Measurements from ENCODE around the gene RPS19BP1.

RPS19BP1 gene

GRCh38 chr22:39569066-39569465 is 36.5 kb upstream of the RPS19BP1 start:
- Histone ChIP-seq H3K9ac (ENCODE audit: low read depth, low read length) (no peak overlapping the region), H3K4me1 (ENCODE audit: control insufficient read depth, insufficient read depth, low read length) (no peaks in the 10 kb centered on the region), H3K4me3 (ENCODE audit: low read depth, low read length) (no peak overlapping the region), H3K9me3 (ENCODE audit: control insufficient read depth, insufficient read depth, low read length) (no peaks in the 10 kb centered on the region), H3K36me3 (ENCODE audit: control insufficient read depth, insufficient read depth, low read length) (no peaks in the 10 kb centered on the region), H3K27me3 (ENCODE audit: control insufficient read depth, insufficient read depth, low read length) (no peaks in the 10 kb centered on the region)

- Histone ChIP-seq H3K27me3 (ENCODE audit: control insufficient read depth, insufficient read depth, low read length) (no peaks in the 10 kb centered on the region), H3K9me3 (ENCODE audit: control insufficient read depth, insufficient read depth, low read length) (no peaks in the 10 kb centered on the region), H3K4me3 (ENCODE audit: low read depth, low read length) (no peak overlapping the region), H3K36me3 (ENCODE audit: control insufficient read depth, insufficient read depth, low read length) (no peaks in the 10 kb centered on the region), H3K4me1 (ENCODE audit: control insufficient read depth, insufficient read depth, low read length) (no peaks in the 10 kb centered on the region), H3K9ac (ENCODE audit: low read depth, low read length) (no peak overlapping the region)
These were observed 35.9 kb upstream of the RPS19BP1 start for GRCh38 chr22:39568278-39568981.

GRCh38 chr22:39567135-39567946 is 34.8 kb upstream of the RPS19BP1 start:
- Histone ChIP-seq H3K4me3 (ENCODE audit: low read depth, low read length) (no peak overlapping the region), H3K4me1 (ENCODE audit: control insufficient read depth, insufficient read depth, low read length) (no peaks in the 10 kb centered on the region), H3K9ac (ENCODE audit: low read depth, low read length) (no peak overlapping the region)

GRCh38 chr22:39565414-39565944 is 32.9 kb upstream of the RPS19BP1 start:
- Histone ChIP-seq H3K4me1 (ENCODE audit: control insufficient read depth, insufficient read depth, low read length) (no peaks in the 10 kb centered on the region), H3K9ac (ENCODE audit: low read depth, low read length) (no peak overlapping the region), H3K27me3 (ENCODE audit: control insufficient read depth, insufficient read depth, low read length) (peaks cover 13% of the 10 kb centered on the region), H3K9me3 (ENCODE audit: control insufficient read depth, insufficient read depth, low read length) (no peaks in the 10 kb centered on the region), H3K36me3 (ENCODE audit: control insufficient read depth, insufficient read depth, low read length) (no peaks in the 10 kb centered on the region), H3K4me3 (ENCODE audit: low read depth, low read length) (no peak overlapping the region)

More at GRCh38 chr22:39567135-39567946, 34.8 kb upstream of the RPS19BP1 start:
- Histone ChIP-seq H3K9me3 (ENCODE audit: control insufficient read depth, insufficient read depth, low read length) (no peaks in the 10 kb centered on the region), H3K36me3 (ENCODE audit: control insufficient read depth, insufficient read depth, low read length) (no peaks in the 10 kb centered on the region), H3K27me3 (ENCODE audit: control insufficient read depth, insufficient read depth, low read length) (no peaks in the 10 kb centered on the region)

- Histone ChIP-seq H3K36me3 (ENCODE audit: control insufficient read depth, insufficient read depth, low read length) (no peaks in the 10 kb centered on the region), H3K27me3 (ENCODE audit: control insufficient read depth, insufficient read depth, low read length) (peaks cover 22% of the 10 kb centered on the region), H3K9ac (ENCODE audit: low read depth, low read length) (no peak overlapping the region), H3K4me1 (ENCODE audit: control insufficient read depth, insufficient read depth, low read length) (peaks cover 4% of the 10 kb centered on the region), H3K4me3 (ENCODE audit: low read depth, low read length) (no peak overlapping the region), H3K9me3 (ENCODE audit: control insufficient read depth, insufficient read depth, low read length) (no peaks in the 10 kb centered on the region)
These were observed 31.3 kb upstream of the RPS19BP1 start for GRCh38 chr22:39563571-39564428.

- Histone ChIP-seq H3K9ac (ENCODE audit: low read depth, low read length) (no peak overlapping the region), H3K36me3 (ENCODE audit: control insufficient read depth, insufficient read depth, low read length) (no peaks in the 10 kb centered on the region), H3K4me1 (ENCODE audit: control insufficient read depth, insufficient read depth, low read length) (peaks cover 4% of the 10 kb centered on the region), H3K27me3 (ENCODE audit: control insufficient read depth, insufficient read depth, low read length) (peaks cover 30% of the 10 kb centered on the region), H3K9me3 (ENCODE audit: control insufficient read depth, insufficient read depth, low read length) (no peaks in the 10 kb centered on the region), H3K4me3 (ENCODE audit: low read depth, low read length) (no peak overlapping the region)
These were observed 30.4 kb upstream of the RPS19BP1 start for GRCh38 chr22:39562839-39563489.

GRCh38 chr22:39560127-39560526 is 27.6 kb upstream of the RPS19BP1 start:
- Histone ChIP-seq H3K9ac (ENCODE audit: low read depth, low read length) (no peak overlapping the region), H3K27me3 (ENCODE audit: control insufficient read depth, insufficient read depth, low read length) (peaks cover 54% of the 10 kb centered on the region), H3K36me3 (ENCODE audit: control insufficient read depth, insufficient read depth, low read length) (no peaks in the 10 kb centered on the region), H3K9me3 (ENCODE audit: control insufficient read depth, insufficient read depth, low read length) (no peaks in the 10 kb centered on the region), H3K4me3 (ENCODE audit: low read depth, low read length) (no peak overlapping the region), H3K4me1 (ENCODE audit: control insufficient read depth, insufficient read depth, low read length) (peaks cover 4% of the 10 kb centered on the region)

- no peak overlapping the region for H3K4me3 ChIP-seq (ENCODE audit: low read depth, low read length)
- peaks cover 4% of the 10 kb centered on the region for H3K4me1 ChIP-seq (ENCODE audit: control insufficient read depth, insufficient read depth, low read length)
- peaks cover 55% of the 10 kb centered on the region for H3K27me3 ChIP-seq (ENCODE audit: control insufficient read depth, insufficient read depth, low read length)
- H3K9ac ChIP-seq (ENCODE audit: low read depth, low read length) = no peak overlapping the region
- no peaks in the 10 kb centered on the region for H3K36me3 ChIP-seq (ENCODE audit: control insufficient read depth, insufficient read depth, low read length)
- no peaks in the 10 kb centered on the region for H3K9me3 ChIP-seq (ENCODE audit: control insufficient read depth, insufficient read depth, low read length)
These were observed 27.0 kb upstream of the RPS19BP1 start for GRCh38 chr22:39559456-39560105.

- Histone ChIP-seq H3K9ac (ENCODE audit: low read depth, low read length) (no peak overlapping the region), H3K4me3 (ENCODE audit: low read depth, low read length) (no peak overlapping the region), H3K27me3 (ENCODE audit: control insufficient read depth, insufficient read depth, low read length) (peaks cover 59% of the 10 kb centered on the region)
These were observed 26.4 kb upstream of the RPS19BP1 start for GRCh38 chr22:39558950-39559349.

GRCh38 chr22:39558254-39558727 is 25.7 kb upstream of the RPS19BP1 start:
- no peaks in the 10 kb centered on the region for H3K9me3 ChIP-seq (ENCODE audit: control insufficient read depth, insufficient read depth, low read length)
- no peaks in the 10 kb centered on the region for H3K36me3 ChIP-seq (ENCODE audit: control insufficient read depth, insufficient read depth, low read length)
- no peak overlapping the region for H3K4me3 ChIP-seq (ENCODE audit: low read depth, low read length)
- H3K27me3 ChIP-seq (ENCODE audit: control insufficient read depth, insufficient read depth, low read length) = peaks cover 59% of the 10 kb centered on the region
- peaks cover 4% of the 10 kb centered on the region for H3K4me1 ChIP-seq (ENCODE audit: control insufficient read depth, insufficient read depth, low read length)
- no peak overlapping the region for H3K9ac ChIP-seq (ENCODE audit: low read depth, low read length)

More at GRCh38 chr22:39558950-39559349, 26.4 kb upstream of the RPS19BP1 start:
- Histone ChIP-seq H3K4me1 (ENCODE audit: control insufficient read depth, insufficient read depth, low read length) (peaks cover 4% of the 10 kb centered on the region), H3K36me3 (ENCODE audit: control insufficient read depth, insufficient read depth, low read length) (no peaks in the 10 kb centered on the region), H3K9me3 (ENCODE audit: control insufficient read depth, insufficient read depth, low read length) (no peaks in the 10 kb centered on the region)

Measured in iPS-15b (cell line).